CD4-positive, alpha-beta T cell treated with Interleukin-2 at 100 ng/mL for 4 hours (primary cell): ENCODE data around the gene MRPS6.

Experiments
- DNase-seq: peaks from one replicate; pipeline ENCODE4 v3.0.0-alpha.2; 2020; ENCODE audit warnings: low spot score

The MRPS6 gene

DNA sequence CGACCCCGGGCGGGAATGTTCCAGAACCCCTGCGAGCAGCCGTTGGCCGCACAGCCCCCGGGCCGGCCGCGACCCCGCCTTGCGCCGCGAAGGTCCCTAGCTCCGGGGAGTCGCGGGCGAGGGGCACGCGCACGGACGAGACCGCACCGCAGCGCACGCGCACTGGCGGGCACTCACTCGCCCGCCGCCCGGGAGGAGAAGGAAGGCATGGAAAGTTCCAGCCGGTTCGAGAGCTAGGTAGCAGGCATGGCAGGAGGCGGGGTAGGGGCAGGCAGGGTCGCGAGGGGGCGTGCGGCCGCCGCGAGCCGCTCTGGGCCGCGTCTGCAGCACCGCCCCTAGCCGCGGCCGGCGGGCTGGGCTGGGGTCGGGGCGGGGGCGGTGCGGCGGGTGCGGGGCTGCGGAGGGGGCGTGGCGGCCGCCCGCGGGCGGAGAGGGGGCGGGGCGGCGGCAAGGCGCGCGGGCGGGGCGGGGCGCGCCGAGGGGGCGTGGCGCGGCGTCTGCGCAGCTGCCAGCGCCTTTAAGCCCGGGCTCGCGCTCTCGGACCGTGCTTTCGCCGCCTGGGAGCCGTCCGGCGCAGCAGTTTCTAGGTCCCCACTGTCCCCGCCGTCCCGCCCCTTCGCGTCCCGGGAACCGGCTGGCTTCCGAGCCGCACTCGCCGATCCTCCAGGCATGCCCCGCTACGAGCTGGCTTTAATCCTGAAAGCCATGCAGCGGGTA, at the start of gene MRPS6, which contains the start of gene SLC5A3:
MRPS6 (plus strand) TSS at position 547 of the 717 bp plus-strand sequence; CDS start at position 670, 123 bp downstream.
SLC5A3 (plus strand) TSS at position 547 of the 717 bp plus-strand sequence. CDS start 21,621 bp downstream, outside the sequence.
- peak; percentile 68 for DNase-seq

GRCh38 chr21:34023691-34024373, 49.5 kb upstream of the MRPS6 start:
- peak; percentile 12 for DNase-seq

DNA sequence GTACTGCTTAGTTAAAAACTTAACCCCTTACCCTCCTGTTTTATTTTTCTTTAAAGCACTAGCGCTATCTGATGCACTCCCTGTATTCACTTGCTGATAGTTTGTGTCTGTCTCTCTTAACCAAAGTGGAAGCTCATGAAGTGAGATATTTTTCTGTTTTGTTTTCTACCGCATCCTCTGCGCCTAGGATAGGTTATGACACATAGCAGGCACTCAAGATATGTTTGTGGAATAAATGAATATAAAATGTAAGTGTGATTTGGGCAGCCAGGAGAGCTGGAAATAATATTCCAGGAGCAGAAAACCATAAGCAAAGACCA, 49.0 kb upstream of the MRPS6 start:
- DNase-seq = no peak

DNA sequence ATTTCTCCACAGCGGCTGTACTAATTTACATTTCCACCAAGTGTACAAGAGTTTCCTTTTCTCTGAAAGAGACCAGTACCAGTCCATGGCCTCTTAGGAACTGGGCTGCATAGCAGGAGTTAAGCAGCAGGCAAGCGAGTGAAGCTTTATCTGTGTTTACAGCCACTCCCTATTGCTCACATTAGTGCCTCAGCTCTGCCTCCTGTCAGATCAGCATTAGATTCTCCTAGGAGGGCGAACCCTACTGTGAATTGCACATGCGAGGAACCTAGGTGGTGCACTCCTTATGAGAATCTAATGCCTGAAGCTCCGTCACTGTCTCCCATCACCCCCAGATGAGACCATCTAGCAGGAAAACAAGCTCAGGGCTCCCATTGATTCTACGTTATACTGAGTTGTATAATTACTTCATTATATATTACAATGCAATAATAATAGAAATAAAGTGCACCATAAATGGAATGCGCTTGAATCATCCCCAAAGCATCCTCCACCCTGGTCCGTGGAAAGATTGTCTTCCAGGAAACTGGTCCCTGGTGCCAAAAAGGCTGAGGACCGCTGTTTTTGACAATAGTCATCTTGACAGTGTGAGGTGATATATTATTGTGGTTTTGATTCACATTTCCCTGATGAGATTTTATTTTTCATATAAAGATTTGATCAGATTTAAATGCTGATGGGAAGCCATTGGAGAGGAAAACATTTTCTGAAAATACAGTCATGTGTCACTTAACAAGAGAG, 45.5 kb upstream of the MRPS6 start:
- no peak for DNase-seq

- DNase-seq = peak; percentile 61
Observed at GRCh38 chr21:34029743-34030528, 43.4 kb upstream of the MRPS6 start.

GRCh38 chr21:34031835-34032370, 41.5 kb upstream of the MRPS6 start:
- DNase-seq = no peak

DNA sequence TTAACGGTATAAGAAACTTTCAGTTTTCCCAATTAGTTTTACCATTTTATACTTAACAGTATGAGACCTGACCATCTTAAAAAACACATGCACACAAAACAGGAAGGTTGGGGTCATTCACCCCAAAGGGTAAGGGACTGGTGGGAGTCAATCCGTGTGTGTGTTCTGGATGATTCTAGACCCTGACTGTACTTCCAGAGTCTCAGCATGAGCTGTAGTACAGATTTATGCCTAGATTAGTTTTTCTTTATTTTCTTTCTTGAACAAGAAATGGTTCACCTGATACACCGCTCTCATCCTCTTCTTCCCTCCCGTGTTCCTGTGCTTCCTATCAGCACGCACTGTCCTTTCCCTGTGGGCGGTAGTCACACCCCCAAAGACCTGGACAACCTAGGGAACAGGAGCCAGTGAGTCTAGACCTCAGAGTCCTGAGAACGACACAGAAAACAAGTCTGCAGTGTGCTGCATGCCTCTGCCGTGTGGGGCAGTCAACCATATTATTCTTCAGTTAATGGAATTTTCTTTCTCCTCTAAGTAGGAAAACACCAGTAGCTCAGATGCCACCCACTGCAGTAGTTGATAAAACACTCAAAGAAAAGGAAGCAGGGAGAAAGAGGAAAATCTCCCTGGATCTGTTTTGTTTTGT, 38.9 kb upstream of the MRPS6 start:
- no peak for DNase-seq

GRCh38 chr21:34035619-34036354, 37.6 kb upstream of the MRPS6 start:
- no peak for DNase-seq

- DNase-seq = no peak
Observed at GRCh38 chr21:34037009-34037795, 36.2 kb upstream of the MRPS6 start.

DNA sequence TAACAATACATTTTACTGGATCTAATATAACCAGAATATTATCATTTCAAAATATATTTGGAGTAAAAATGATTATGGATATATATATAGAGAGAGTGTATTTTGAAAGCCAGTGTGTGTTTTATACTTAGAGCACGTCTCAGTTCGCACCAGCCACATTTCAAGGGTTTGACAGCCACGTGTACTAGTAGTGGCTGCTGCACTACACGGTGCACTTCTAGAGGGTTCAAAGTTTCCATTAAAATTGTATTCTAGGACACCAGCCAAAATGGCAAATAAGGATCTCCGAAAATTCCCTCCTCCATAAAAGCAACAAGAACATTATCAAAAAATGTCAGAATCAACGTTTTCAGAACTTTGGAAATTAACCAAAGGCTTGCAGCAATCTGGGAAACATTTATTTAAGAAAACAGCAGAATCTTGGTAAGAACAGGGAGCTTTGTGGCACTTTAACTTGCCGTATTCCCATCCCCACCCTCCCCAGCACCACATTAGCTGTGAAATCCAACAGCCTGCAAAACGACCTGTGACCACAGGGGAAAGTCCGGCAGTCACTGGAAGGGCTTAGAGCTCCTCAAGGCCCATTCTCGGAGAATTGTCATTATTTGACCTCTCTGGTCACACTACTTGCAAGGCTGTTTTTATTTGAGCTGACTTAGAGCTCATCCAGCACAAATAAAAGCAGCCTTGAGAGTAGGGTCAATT, 33.5 kb upstream of the MRPS6 start:
- no peak for DNase-seq

GRCh38 chr21:34042735-34043134, 30.6 kb upstream of the MRPS6 start:
- DNase-seq = no peak

- no peak for DNase-seq
Observed at GRCh38 chr21:34043333-34043732, 30.0 kb upstream of the MRPS6 start.

GRCh38 chr21:34046917-34047316, 26.5 kb upstream of the MRPS6 start:
- no peak for DNase-seq

- DNase-seq = no peak
Observed at GRCh38 chr21:34047835-34048234, 25.5 kb upstream of the MRPS6 start.

- no peak for DNase-seq
Observed at GRCh38 chr21:34052171-34052570, 21.2 kb upstream of the MRPS6 start.

- no peak for DNase-seq
Observed at GRCh38 chr21:34054259-34054658, 19.1 kb upstream of the MRPS6 start.

GRCh38 chr21:34055615-34056014, 17.8 kb upstream of the MRPS6 start:
- no peak for DNase-seq

- no peak for DNase-seq
Observed at GRCh38 chr21:34061983-34062382, 11.4 kb upstream of the MRPS6 start.

DNA sequence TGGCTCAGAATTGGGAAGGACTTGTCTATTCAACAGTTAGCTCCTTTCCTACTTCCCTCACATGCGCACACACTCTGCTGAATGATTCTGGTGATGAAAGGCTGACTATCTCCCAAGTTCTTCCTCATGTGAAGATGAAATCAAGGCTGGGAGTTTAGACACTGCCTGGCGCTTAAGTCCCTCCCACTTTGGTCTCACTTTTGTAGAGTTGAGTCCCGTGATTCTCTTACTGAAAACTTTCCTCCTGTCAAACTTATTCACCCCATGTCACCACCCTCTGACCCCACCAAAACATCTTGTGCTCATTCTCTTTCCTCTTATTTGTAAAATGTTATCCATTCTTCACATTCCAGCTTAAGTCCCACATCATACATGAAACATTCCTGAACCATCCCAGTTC, 8.4 kb upstream of the MRPS6 start:
- DNase-seq = no peak
